K562 (cell line): ENCODE results near the gene ANXA8.

Experiments
- EZH2 ChIP-seq: IDR thresholded peaks from 2 replicates; pipeline ENCODE4 v1.6.1; 2012; ENCODE audit warnings: low read depth, mild to moderate bottlenecking, inconsistent platforms, low read length, borderline replicate concordance
- HCFC1 ChIP-seq: IDR thresholded peaks from 2 replicates; pipeline ENCODE4 v1.6.1; 2012; ENCODE audit warnings: low read depth, low read length, improper control_type of control experiment
- ZBTB8A ChIP-seq: fragments of 450-650 bp; IDR thresholded peaks from 2 replicates; pipeline ENCODE4 v1.6.1; 2018; ENCODE audit warnings: mild to moderate bottlenecking, moderate library complexity; ENCODE audit not compliant: partially characterized antibody

- TF ChIP-seq EZH2, result no peak
- no peak for TF ChIP-seq HCFC1
- TF ChIP-seq ZBTB8A, result no peak
Measured at GRCh38 chr10:47452495-47453140, 31.3 kb downstream of the ANXA8 start.
